ENCODE measurements around the gene NXF1.
"Not testable (repeated sequence)": the region's sequence is repeated elsewhere in the genome, so short reads cannot be mapped to it uniquely, and the experiment has no call there.

NXF1 gene

DNA sequence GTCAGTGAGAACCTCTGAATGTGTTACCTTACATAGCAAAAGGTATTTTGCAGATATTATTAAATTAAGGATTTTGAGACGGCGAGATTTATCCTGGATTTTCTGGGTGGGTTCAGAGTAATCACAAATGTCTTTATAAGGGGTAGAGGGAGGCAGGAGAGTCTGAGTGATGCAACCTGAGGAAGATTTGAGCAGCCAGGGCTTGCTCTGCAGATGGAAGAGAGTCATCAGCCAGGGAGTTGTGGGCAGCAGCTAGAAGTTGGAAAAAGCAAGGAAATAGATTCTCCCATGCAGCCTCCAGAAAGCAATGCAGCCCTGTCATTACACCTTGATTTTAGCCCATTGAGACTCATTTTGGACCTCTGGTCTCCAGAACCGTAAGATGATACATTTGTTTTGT, 38.2 kb upstream of the NXF1 start:
- Histone ChIP-seq H3K4me3 (ENCODE audit: low read length) (no peak overlapping the region), H3K27me3 (ENCODE audit: control insufficient read depth, insufficient read depth, low read length) (no peaks in the 10 kb centered on the region), H3K36me3 (ENCODE audit: insufficient read depth, low read length) (no peaks in the 10 kb centered on the region), H3K9me3 (replicated peaks; ENCODE audit: low read length) (no peaks in the 10 kb centered on the region), H3K4me1 (ENCODE audit: control insufficient read depth, insufficient read depth, low read length) (peaks cover 9% of the 10 kb centered on the region), H3K9ac (ENCODE audit: low read depth, low read length) (no peak overlapping the region), H3K4me2 (ENCODE audit: low read length) (no peak overlapping the region)

DNA sequence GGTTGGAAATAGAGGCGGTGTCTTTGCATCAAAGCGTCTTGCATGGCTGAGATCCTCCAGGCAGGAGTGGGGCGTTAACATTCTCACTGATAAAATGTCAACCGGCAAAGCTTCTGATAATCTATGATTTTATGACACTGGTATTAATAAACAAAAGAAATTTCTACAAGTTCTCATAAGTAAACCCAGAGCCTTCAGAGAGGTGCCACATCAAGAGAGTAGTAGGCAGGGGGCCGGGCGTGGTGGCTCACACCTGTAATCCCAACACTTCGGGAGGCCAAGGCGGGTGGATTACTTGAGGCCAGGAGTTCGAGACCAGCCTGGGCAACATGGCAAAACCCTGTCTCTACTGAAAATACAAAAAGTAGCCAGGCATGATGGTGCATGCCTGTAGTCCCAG, 37.7 kb upstream of the NXF1 start:
- peak overlapping the region; percentile 88 for H3K4me2 ChIP-seq (ENCODE audit: low read length)
- H3K4me1 ChIP-seq (ENCODE audit: control insufficient read depth, insufficient read depth, low read length); H3K4me3 ChIP-seq (ENCODE audit: low read length); H3K9me3 ChIP-seq (replicated peaks; ENCODE audit: low read length); H3K36me3 ChIP-seq (ENCODE audit: insufficient read depth, low read length); H3K27me3 ChIP-seq (ENCODE audit: control insufficient read depth, insufficient read depth, low read length): not testable (repeated sequence)
- H3K9ac ChIP-seq (ENCODE audit: low read depth, low read length), result peak overlapping the region; percentile 91

- peaks cover 9% of the 10 kb centered on the region for H3K4me1 ChIP-seq (ENCODE audit: control insufficient read depth, insufficient read depth, low read length)
- peak overlapping the region; percentile 88 for H3K4me2 ChIP-seq (ENCODE audit: low read length)
- no peaks in the 10 kb centered on the region for H3K36me3 ChIP-seq (ENCODE audit: insufficient read depth, low read length)
- H3K9ac ChIP-seq (ENCODE audit: low read depth, low read length), result peak overlapping the region; percentile 91
- no peaks in the 10 kb centered on the region for H3K27me3 ChIP-seq (ENCODE audit: control insufficient read depth, insufficient read depth, low read length)
- H3K9me3 ChIP-seq (replicated peaks; ENCODE audit: low read length), result no peaks in the 10 kb centered on the region
- peak overlapping the region; percentile 67 for H3K4me3 ChIP-seq (ENCODE audit: low read length)
Measured at GRCh38 chr11:62842171-62842741, 37.0 kb upstream of the NXF1 start.

GRCh38 chr11:62841361-62842170, 36.3 kb upstream of the NXF1 start:
- Histone ChIP-seq H3K9me3 (replicated peaks; ENCODE audit: low read length) (no peaks in the 10 kb centered on the region), H3K4me1 (ENCODE audit: control insufficient read depth, insufficient read depth, low read length) (peaks cover 9% of the 10 kb centered on the region), H3K4me3 (ENCODE audit: low read length) (peak overlapping the region; percentile 67), H3K27me3 (ENCODE audit: control insufficient read depth, insufficient read depth, low read length) (no peaks in the 10 kb centered on the region), H3K9ac (ENCODE audit: low read depth, low read length) (peak overlapping the region; percentile 91), H3K4me2 (ENCODE audit: low read length) (peak overlapping the region; percentile 88), H3K36me3 (ENCODE audit: insufficient read depth, low read length) (peaks cover under 1% of the 10 kb centered on the region)

DNA sequence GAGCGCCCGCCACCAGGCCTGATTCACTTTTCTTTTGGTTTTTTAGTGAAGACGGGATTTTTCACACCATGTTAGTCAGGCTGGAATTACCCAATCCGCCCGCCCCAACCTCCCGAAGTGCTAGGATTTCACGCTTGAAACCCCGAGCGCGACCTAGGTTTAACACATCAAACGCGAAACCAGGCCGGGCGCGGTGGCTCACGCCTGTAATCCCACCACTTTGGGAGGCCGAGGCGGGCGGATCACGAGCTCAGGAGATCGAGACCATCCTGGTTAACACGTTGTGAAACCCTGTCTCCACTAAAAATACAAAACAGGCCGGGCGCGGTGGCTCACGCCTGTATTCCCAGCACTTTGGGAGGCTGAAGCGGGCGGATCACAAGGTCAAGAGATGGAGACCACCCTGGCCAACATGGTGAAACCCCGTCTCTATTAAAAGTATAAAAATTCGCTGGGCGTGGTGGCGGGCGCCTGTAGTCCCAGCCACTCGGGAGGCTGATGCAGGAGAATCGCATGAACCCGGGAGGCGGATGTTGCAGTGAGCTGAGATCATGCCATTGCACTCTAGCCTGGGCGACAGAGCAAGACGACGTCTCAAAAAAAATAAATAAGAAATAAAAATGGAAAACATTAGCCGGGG, 35.6 kb upstream of the NXF1 start:
- not testable (repeated sequence) for H3K9me3 ChIP-seq (replicated peaks; ENCODE audit: low read length); H3K27me3 ChIP-seq (ENCODE audit: control insufficient read depth, insufficient read depth, low read length); H3K36me3 ChIP-seq (ENCODE audit: insufficient read depth, low read length); H3K4me1 ChIP-seq (ENCODE audit: control insufficient read depth, insufficient read depth, low read length)
- Histone ChIP-seq H3K4me2 (ENCODE audit: low read length) (peak overlapping the region; percentile 81), H3K4me3 (ENCODE audit: low read length) (peak overlapping the region; percentile 93), H3K9ac (ENCODE audit: low read depth, low read length) (peak overlapping the region; percentile 86)

DNA sequence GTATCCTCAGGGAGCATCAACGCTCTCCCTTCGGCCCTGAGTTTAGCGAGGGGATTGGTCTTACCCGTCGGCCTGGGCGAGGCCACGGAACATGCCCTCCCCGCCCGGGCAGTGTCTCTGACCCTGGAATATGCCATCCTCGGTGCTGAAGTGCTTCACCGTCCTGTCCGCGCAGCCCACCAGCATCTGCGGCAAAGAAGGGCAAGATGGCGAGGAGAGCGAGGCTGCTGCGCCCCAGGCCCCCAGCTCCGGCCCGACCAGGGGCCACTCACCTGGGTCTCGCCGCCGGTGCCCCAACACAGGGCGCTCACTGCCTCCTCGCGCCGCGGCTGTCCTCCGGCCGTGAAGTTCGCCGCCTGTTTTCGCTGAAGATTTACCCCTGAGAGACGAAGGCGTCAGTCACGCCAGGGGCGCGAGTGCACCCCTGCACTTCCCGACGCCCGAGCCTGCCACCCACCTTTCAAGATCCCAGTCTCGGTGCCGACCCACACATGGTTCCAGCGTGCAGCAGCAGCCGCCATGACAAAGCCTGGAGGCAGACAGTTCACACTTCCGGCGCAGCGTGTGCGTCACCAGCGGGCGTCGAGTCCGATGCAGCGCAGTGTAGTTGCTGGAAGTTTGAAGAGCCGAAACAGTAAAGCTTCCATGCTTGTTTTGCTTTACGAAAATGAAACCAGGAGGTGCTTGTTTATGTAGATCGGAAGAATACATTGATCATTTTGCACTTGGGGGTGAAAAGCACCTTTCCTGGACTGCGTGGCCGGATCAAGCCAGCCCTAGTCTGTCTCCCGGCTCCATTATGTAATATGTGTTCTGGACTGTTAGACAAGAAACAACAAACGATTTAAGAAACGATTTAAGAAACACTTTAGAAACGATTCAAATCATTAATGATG, 34.1 kb upstream of the NXF1 start, which contains the start of gene WDR74:
Gene WDR74, minus strand, starts transcription at position 541 of the 896 bp plus-strand sequence. Its CDS starts 20 bp downstream, at position 521.
- Histone ChIP-seq H3K4me2 (ENCODE audit: low read length) (peak within 1 kb of the TSS; percentile 81), H3K36me3 (ENCODE audit: insufficient read depth, low read length) (peaks cover 20% of the 10 kb centered on the region), H3K9me3 (replicated peaks; ENCODE audit: low read length) (no peaks in the 10 kb centered on the region), H3K4me3 (ENCODE audit: low read length) (peak within 1 kb of the TSS; percentile 93), H3K4me1 (ENCODE audit: control insufficient read depth, insufficient read depth, low read length) (peaks cover 9% of the 10 kb centered on the region), H3K9ac (ENCODE audit: low read depth, low read length) (peak within 1 kb of the TSS; percentile 86), H3K27me3 (ENCODE audit: control insufficient read depth, insufficient read depth, low read length) (no peaks in the 10 kb centered on the region)

DNA sequence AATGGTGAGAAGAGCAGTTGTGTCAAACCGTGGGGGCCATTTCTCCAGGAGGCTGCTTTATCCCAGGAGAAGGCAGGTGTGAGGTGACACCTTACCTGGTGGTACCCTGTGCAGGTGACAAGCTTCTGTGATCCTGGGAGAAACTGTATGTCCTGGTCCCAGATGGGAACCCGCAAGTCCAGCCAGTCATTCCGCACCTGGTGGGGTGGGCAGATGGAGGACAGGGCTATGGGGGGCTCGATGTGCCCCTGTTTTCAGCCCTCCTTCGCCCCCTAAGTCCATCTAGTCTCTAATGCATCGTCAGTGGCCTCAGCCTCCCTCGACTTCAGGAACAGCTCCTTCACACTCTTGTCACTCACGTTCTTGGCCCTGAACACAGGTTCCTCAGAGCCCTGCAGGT, 30.1 kb upstream of the NXF1 start:
- H3K4me2 ChIP-seq (ENCODE audit: low read length), result no peak overlapping the region
- H3K36me3 ChIP-seq (ENCODE audit: insufficient read depth, low read length), result peaks cover 29% of the 10 kb centered on the region
- H3K27me3 ChIP-seq (ENCODE audit: control insufficient read depth, insufficient read depth, low read length), result no peaks in the 10 kb centered on the region
- no peak overlapping the region for H3K4me3 ChIP-seq (ENCODE audit: low read length)
- no peak overlapping the region for H3K9ac ChIP-seq (ENCODE audit: low read depth, low read length)
- H3K4me1 ChIP-seq (ENCODE audit: control insufficient read depth, insufficient read depth, low read length), result peaks cover 16% of the 10 kb centered on the region
- no peaks in the 10 kb centered on the region for H3K9me3 ChIP-seq (replicated peaks; ENCODE audit: low read length)

DNA sequence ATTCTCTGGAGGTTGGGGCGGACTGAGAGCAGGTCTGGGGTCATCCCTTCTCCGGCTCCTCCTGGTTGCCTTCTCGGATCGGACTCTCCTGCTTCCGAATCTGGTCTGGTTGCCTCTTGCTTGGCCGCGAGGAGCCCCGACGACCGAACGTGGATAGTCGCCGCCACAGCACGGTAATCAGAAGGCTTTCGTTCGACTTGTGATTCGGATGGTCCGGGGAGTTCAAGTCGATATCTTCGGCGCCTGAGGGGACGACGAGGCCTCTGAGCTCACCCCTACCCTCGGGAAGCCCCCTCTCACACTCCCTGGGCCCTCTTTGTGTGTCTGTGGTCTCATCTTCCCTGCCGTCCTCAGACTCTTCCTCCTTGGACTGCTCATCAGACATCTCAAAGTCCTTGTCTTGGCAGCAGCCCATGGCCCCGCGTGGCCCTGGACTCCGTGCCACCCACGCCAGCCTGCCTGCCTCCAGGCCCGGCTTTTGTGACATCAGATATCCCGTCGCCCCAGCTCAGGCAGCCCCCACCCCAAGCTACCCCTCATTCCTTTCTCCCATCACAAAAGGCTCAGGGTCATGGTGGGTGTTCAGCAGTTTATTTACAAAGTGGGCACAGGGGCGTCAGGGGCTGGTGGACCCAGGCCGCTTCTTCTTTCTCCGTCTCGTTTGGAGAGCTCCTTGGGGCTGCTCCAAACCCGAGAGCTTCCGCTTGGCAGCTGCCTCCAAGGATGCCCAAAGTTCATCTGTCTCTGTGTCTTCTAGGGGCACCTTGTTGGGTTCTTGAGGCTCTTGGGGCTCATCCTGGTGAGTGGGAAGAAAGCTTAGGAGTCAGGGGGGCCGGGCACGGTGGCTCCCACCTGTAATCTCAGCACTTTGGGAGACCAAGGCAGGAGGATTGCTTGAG, 27.3 kb upstream of the NXF1 start, which contains the start of gene TEX54:
Gene TEX54, minus strand, starts transcription at position 506 of the 899 bp plus-strand sequence.
- Histone ChIP-seq H3K4me2 (ENCODE audit: low read length) (peak within 1 kb of the TSS; percentile 100), H3K9me3 (replicated peaks; ENCODE audit: low read length) (no peaks in the 10 kb centered on the region), H3K9ac (ENCODE audit: low read depth, low read length) (peak within 1 kb of the TSS; percentile 95), H3K4me3 (ENCODE audit: low read length) (peak within 1 kb of the TSS; percentile 94), H3K36me3 (ENCODE audit: insufficient read depth, low read length) (peaks cover 37% of the 10 kb centered on the region), H3K27me3 (ENCODE audit: control insufficient read depth, insufficient read depth, low read length) (no peaks in the 10 kb centered on the region), H3K4me1 (ENCODE audit: control insufficient read depth, insufficient read depth, low read length) (peaks cover 20% of the 10 kb centered on the region)

DNA sequence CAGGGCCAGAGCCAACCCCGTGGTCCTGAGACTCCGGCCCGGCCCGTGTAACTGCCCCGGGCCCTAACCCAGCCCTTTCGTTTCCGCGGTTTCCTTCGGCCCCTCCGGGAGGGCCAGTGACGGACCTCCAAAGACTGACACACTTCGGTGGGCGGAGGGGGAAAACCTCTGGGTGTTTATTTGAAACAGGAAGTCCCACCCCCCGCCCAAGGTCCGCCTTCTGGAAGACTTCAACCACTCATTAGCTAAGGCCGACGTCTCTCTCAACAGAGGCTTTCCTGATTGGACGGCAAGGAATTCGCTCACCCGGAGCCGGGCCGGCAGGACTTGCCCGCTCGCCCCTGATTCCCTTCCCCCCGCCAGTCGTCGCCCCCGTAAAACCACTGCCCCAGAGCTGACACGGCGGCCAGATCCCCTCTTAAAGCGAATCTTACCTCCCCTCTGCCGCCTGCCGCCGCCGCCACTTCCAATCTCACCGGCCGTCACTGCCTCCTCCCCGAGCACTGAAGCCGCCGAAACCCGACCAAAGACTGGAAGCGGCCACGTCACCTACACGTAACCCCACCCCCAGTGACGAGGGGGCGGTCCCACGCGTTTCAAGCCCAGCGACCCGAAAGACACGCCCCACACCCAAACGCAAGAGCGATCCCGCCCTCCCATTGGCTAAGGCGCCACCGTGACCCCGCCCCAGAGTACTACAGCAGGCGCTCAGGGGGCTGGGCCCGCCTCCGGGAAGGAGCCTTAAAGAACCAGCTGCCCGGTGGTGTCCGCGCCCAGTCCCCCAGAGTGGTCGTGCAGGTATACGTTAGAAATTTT, 26.5 kb upstream of the NXF1 start, which contains the start of gene STX5:
Gene STX5, minus strand, starts transcription at position 532 of the 816 bp plus-strand sequence. CDS start 808 bp downstream, outside the sequence.
- peak within 1 kb of the TSS; percentile 100 for H3K4me2 ChIP-seq (ENCODE audit: low read length)

More for the DNA sequence above, 26.5 kb upstream of the NXF1 start, which contains the start of gene STX5:
- peak within 1 kb of the TSS; percentile 94 for H3K4me3 ChIP-seq (ENCODE audit: low read length)
- H3K4me1 ChIP-seq (ENCODE audit: control insufficient read depth, insufficient read depth, low read length), result peaks cover 20% of the 10 kb centered on the region
- H3K9ac ChIP-seq (ENCODE audit: low read depth, low read length), result peak within 1 kb of the TSS; percentile 95
- no peaks in the 10 kb centered on the region for H3K9me3 ChIP-seq (replicated peaks; ENCODE audit: low read length)
- H3K27me3 ChIP-seq (ENCODE audit: control insufficient read depth, insufficient read depth, low read length), result no peaks in the 10 kb centered on the region
- H3K36me3 ChIP-seq (ENCODE audit: insufficient read depth, low read length), result peaks cover 45% of the 10 kb centered on the region

Data from skeletal muscle satellite cell (primary cell).